ENCODE data around the gene SKP1. TPM values are rescaled to one million over a fixed set of nuclear protein-coding genes. Genes with fewer than 3 reads are reported as not detected.
A peak's percentile ranks its signal among the peaks of the same experiment; 100 is the strongest.

SKP1 gene
- total and polyA plus RNA-seq, 10 of the 15 experiments (the other 5 are each of a cell fraction or from before 2014, with no cell fraction given): 100 to 1,686 (median 519) TPM

GRCh38 chr5:134127376-134127861, 49.3 kb downstream of the SKP1 start (continued):
- TF ChIP-seq RELB (IDR thresholded peaks at IDR 0.05; ENCODE audit: low read depth) (peak; percentile 87), ZNF687 (IDR thresholded peaks at IDR 0.05) (peak; percentile 83; the same call in 1 of the 2 replicates), DPF2 (IDR thresholded peaks at IDR 0.05) (peak; percentile 86), JUND (IDR thresholded peaks at IDR 0.05; ENCODE audit: low read depth, low read length) (no peak), MEF2B (IDR thresholded peaks at IDR 0.05; ENCODE audit: partially characterized antibody, poor library complexity, severe bottlenecking) (peak; percentile 97), RELA (IDR thresholded peaks at IDR 0.05; ENCODE audit: borderline replicate concordance, partially characterized antibody) (peak; percentile 95), BACH1 (IDR thresholded peaks at IDR 0.05; ENCODE audit: borderline replicate concordance) (0 out of 2 replicates have a peak, but pooled peaks have one; percentile 28), KLF5 (IDR thresholded peaks at IDR 0.05; ENCODE audit: partially characterized antibody) (no peak), IRF4 (IDR thresholded peaks at IDR 0.05; ENCODE audit: low read depth, low read length) (peak; percentile 57), HCFC1 (IDR thresholded peaks at IDR 0.05; ENCODE audit: low read length) (no peak), POU2F2 (IDR thresholded peaks at IDR 0.05; ENCODE audit: borderline replicate concordance, low read depth, low read length) (no peak), BHLHE40 (IDR thresholded peaks at IDR 0.05; ENCODE audit: borderline replicate concordance in 1 of 2, low read depth in 2 of 2, low read length in 1 of 2) (peak in 1 of 2 experiments; percentile 61; a peak in 2 of 4 replicates), BCL11A (IDR thresholded peaks at IDR 0.05; ENCODE audit: low read depth, low read length) (0 out of 2 replicates have a peak, but pooled peaks have one; percentile 25), HDGF (IDR thresholded peaks at IDR 0.05) (0 out of 2 replicates have a peak, but pooled peaks have one; percentile 27), EED (IDR thresholded peaks at IDR 0.05; ENCODE audit: low read depth) (peak; percentile 89), RCOR1 (conservative IDR thresholded peaks at IDR 0.05; ENCODE audit: low read depth, low read length) (0 out of 2 replicates have a peak, but pooled peaks have one; percentile 42), ATF7 (IDR thresholded peaks at IDR 0.05; ENCODE audit: low read depth) (peak; percentile 49; the same call in 1 of the 2 replicates), CBFB (IDR thresholded peaks at IDR 0.05; ENCODE audit: low read depth) (no peak), MYC (IDR thresholded peaks at IDR 0.05; ENCODE audit: insufficient read depth, insufficient read length, insufficient replicate concordance, low read length, severe bottlenecking) (no peak), POLR2AphosphoS2 (IDR thresholded peaks at IDR 0.05; ENCODE audit: low read depth, low read length) (peak; percentile 60; the same call in 1 of the 2 replicates), SREBF2 (IDR thresholded peaks at IDR 0.05; ENCODE audit: low read length) (no peak), GATAD2B (conservative IDR thresholded peaks at IDR 0.05; ENCODE audit: low read depth) (peak; percentile 99), SIN3A (IDR thresholded peaks at IDR 0.05; ENCODE audit: low read depth, low read length) (no peak), RB1 (IDR thresholded peaks at IDR 0.05; ENCODE audit: borderline replicate concordance) (peak; percentile 78; the same call in 1 of the 2 replicates), CREM (IDR thresholded peaks at IDR 0.05; ENCODE audit: low read depth) (peak; percentile 62), BRCA1 (IDR thresholded peaks at IDR 0.05; ENCODE audit: low read depth, low read length) (no peak)

All from GM12878 (cell line).